GM23338 (cell line): Measurements from ENCODE around the gene ZNF587B. TPM values are rescaled to one million over a fixed set of nuclear protein-coding genes. Genes with fewer than 3 reads are reported as not detected.
"Not testable (repeated sequence)": the region's sequence is repeated elsewhere in the genome, so short reads cannot be mapped to it uniquely, and the experiment has no call there.

ENCODE experiments used
- ATAC-seq: fragments of 200-7000 bp; cut with Tn5 transposase; 3 replicates; pipeline ENCODE4 v1.9.1; 2020
- DNase-seq: peaks from one replicate; pipeline ENCODE4 v3.0.0-alpha.2; 2015; ENCODE audit warnings: low spot score
- H2AFZ ChIP-seq: fragments of 200-600 bp; sonication (generic); 2 replicates; pipeline ENCODE4 v1.8.0; 2016; ENCODE audit warnings: antibody characterized with exemption, mild to moderate bottlenecking, moderate library complexity
- H3F3A ChIP-seq: fragments of 200-600 bp; sonication (generic); replicated peaks from 2 replicates; pipeline ENCODE4 v1.8.0; 2017; ENCODE audit warnings: antibody characterized with exemption, mixed run types, low read depth
- H3K27ac ChIP-seq: fragments of 200-600 bp; sonication (generic); 2 replicates; pipeline ENCODE4 v1.6.1; 2016; ENCODE audit warnings: low read depth
- H3K27me3 ChIP-seq: fragments of 200-600 bp; sonication (generic); 2 replicates; pipeline ENCODE4 v1.8.0; 2016; ENCODE audit warnings: mild to moderate bottlenecking, mixed run types, moderate library complexity; ENCODE audit not compliant: insufficient read depth
- H3K36me3 ChIP-seq: fragments of 200-600 bp; sonication (generic); 2 replicates; pipeline ENCODE4 v1.8.0; 2016; ENCODE audit warnings: mild to moderate bottlenecking; ENCODE audit not compliant: insufficient read depth
- H3K4me1 ChIP-seq: fragments of 200-600 bp; sonication (generic); 2 replicates; pipeline ENCODE4 v1.8.0; 2016; ENCODE audit warnings: mild to moderate bottlenecking, moderate library complexity; ENCODE audit not compliant: insufficient read depth
- H3K4me2 ChIP-seq: fragments of 200-600 bp; sonication (generic); 2 replicates; pipeline ENCODE4 v1.7.1; 2017; ENCODE audit warnings: mixed run types
- H3K4me3 ChIP-seq: fragments of 200-600 bp; sonication (generic); 2 replicates; pipeline ENCODE4 v1.6.1; 2016; ENCODE audit warnings: mixed run types
- H3K79me2 ChIP-seq: fragments of 200-600 bp; sonication (generic); replicated peaks from 2 replicates; pipeline ENCODE4 v1.8.0; 2017; ENCODE audit warnings: mild to moderate bottlenecking; ENCODE audit not compliant: insufficient read depth
- H3K9me2 ChIP-seq: fragments of 200-600 bp; sonication (generic); 2 replicates; pipeline ENCODE4 v1.8.0; 2017; ENCODE audit not compliant: insufficient read depth
- H4K20me1 ChIP-seq: fragments of 200-600 bp; sonication (generic); replicated peaks from 2 replicates; pipeline ENCODE4 v1.8.0; 2017; ENCODE audit warnings: mild to moderate bottlenecking; ENCODE audit not compliant: insufficient read depth
- H3K27ac Mint-ChIP-seq: 2 replicates; pipeline ENCODE4 v1.8.0; 2020; ENCODE audit warnings: inconsistent platforms, mild to moderate bottlenecking, moderate library complexity, mixed read lengths
- H3K27me3 Mint-ChIP-seq: 3 replicates; pipeline ENCODE4 v1.8.0; 2022; ENCODE audit warnings: low read depth, mild to moderate bottlenecking, moderate library complexity, mixed read lengths, inconsistent platforms; ENCODE audit not compliant: insufficient read depth, poor library complexity
- H3K36me3 Mint-ChIP-seq: 3 replicates; pipeline ENCODE4 v1.8.0; 2021; ENCODE audit warnings: low read depth, mild to moderate bottlenecking, inconsistent platforms, moderate library complexity, mixed read lengths
- H3K4me1 Mint-ChIP-seq: 3 replicates; pipeline ENCODE4 v1.8.0; 2020; ENCODE audit warnings: mild to moderate bottlenecking, inconsistent platforms, mixed read lengths
- H3K4me3 Mint-ChIP-seq: 3 replicates; pipeline ENCODE4 v1.8.0; 2021; ENCODE audit warnings: moderate library complexity, mild to moderate bottlenecking, inconsistent platforms, mixed read lengths
- H3K9me3 Mint-ChIP-seq: 3 replicates; pipeline ENCODE4 v1.8.0; 2020; ENCODE audit warnings: moderate library complexity, mild to moderate bottlenecking, inconsistent platforms, mixed read lengths
- CREB1 ChIP-seq: fragments of 250-450 bp; sonication (Bioruptor Pico); IDR thresholded peaks from 2 replicates; pipeline ENCODE4 v1.5.0; 2020; ENCODE audit warnings: low read depth, mild to moderate bottlenecking, moderate library complexity
- CTCF ChIP-seq, 2 experiments: fragments of 200-600 bp in 1 of 2; sonication (generic) in 1 of 2; conservative IDR thresholded peaks; 2 replicates each; pipeline versions ENCODE4 v1.5.1 to v1.6.1; 2016 to 2017; ENCODE audit warnings: antibody characterized with exemption in 2 of 2, low read depth in 2 of 2, mild to moderate bottlenecking in 2 of 2, moderate library complexity in 1 of 2
- EZH2 ChIP-seq: fragments of 200-600 bp; sonication (generic); IDR thresholded peaks from one replicate; pipeline ENCODE4 v1.8.0; 2017; ENCODE audit warnings: antibody characterized with exemption, mild to moderate bottlenecking, low read depth; ENCODE audit not compliant: unreplicated experiment
- EZH2phosphoT487 ChIP-seq: fragments of 200-600 bp; sonication (generic); IDR thresholded peaks from one replicate; pipeline ENCODE4 v1.8.1; 2018; ENCODE audit warnings: antibody characterized with exemption; ENCODE audit not compliant: unreplicated experiment
- NANOG ChIP-seq: IDR thresholded peaks from 2 replicates; pipeline ENCODE4 v1.6.1; 2016; ENCODE audit warnings: antibody characterized with exemption, borderline replicate concordance
- POLR2AphosphoS5 ChIP-seq: IDR thresholded peaks from 2 replicates; pipeline ENCODE4 v1.6.1; 2016; ENCODE audit warnings: antibody characterized with exemption, low read depth
- STAT1 ChIP-seq: IDR thresholded peaks from one replicate; pipeline ENCODE4 v1.6.1; 2016; ENCODE audit warnings: antibody characterized with exemption; ENCODE audit not compliant: unreplicated experiment
- ZNF114 ChIP-seq: fragments of 250-450 bp; sonication (Bioruptor Pico); IDR thresholded peaks from 2 replicates; pipeline ENCODE4 v1.5.0; 2020; ENCODE audit warnings: mild to moderate bottlenecking, moderate library complexity
- polyA plus RNA-seq: library from polyadenylated mRNA; unstranded; fragments of >200 nt; fragmentation: Nextera tagmentation; extraction: Ambion mirVana; gene quantifications from 2 replicates; pipeline ENCODE4 v1.2.1, GENCODE V29; 2016
- total RNA-seq: library from RNA; depleted of rRNA; stranded (reverse); fragments of >200 nt; shearing (Covaris generic); gene quantifications from 2 replicates; pipeline ENCODE4 v1.2.3, GENCODE V29; 2014

ZNF587B gene
- total and polyA plus RNA-seq, 2 experiments from 2014 or later = 16.6 to 62.0 TPM

GRCh38 chr19:57812226-57812625 lies 17.9 kb upstream of the ZNF587B start (continued):
- no peak for TF ChIP-seq CREB1 (CRISPR knock-in tag)
- no peak for TF ChIP-seq CTCF (conservative IDR thresholded peaks at IDR 0.05; ENCODE audit: low read depth in 2 of 2)
- TF ChIP-seq EZH2 = no peak

GRCh38 chr19:57812975-57813820 lies 16.9 kb upstream of the ZNF587B start:
- H3K9me3 Mint-ChIP-seq, H3K4me1 ChIP-seq, H3K27ac Mint-ChIP-seq, DNase-seq, H3K27ac ChIP-seq, H3K9me2 ChIP-seq, H2AFZ ChIP-seq, ATAC-seq, H3K27me3 Mint-ChIP-seq, H3F3A ChIP-seq, H3K27me3 ChIP-seq: not testable (repeated sequence)
- peaks cover 33% of the 10 kb centered on the region for H3K36me3 Mint-ChIP-seq
- H3K4me3 Mint-ChIP-seq = peak overlapping the region; percentile 60
- peaks cover 26% of the 10 kb centered on the region for H3K4me1 Mint-ChIP-seq
- peak overlapping the region; percentile 97 for H3K4me2 ChIP-seq
- H3K79me2 ChIP-seq = peaks cover 45% of the 10 kb centered on the region
- peaks cover 23% of the 10 kb centered on the region for H3K36me3 ChIP-seq
- H3K4me3 ChIP-seq = peak overlapping the region; percentile 84
- peaks cover 15% of the 10 kb centered on the region for H4K20me1 ChIP-seq

GRCh38 chr19:57813919-57814504 lies 16.1 kb upstream of the ZNF587B start:
- Mint-ChIP-seq H3K27ac (peak overlapping the region; percentile 95), H3K9me3 (no peaks in the 10 kb centered on the region; the same call in 2 of the 3 replicates), H3K4me1 (peaks cover 31% of the 10 kb centered on the region), H3K4me3 (peak overlapping the region; percentile 94), H3K27me3 (peaks cover 10% of the 10 kb centered on the region), H3K36me3 (peaks cover 29% of the 10 kb centered on the region)
- H4K20me1 ChIP-seq = peaks cover 15% of the 10 kb centered on the region
- H3K27ac ChIP-seq = peak overlapping the region; percentile 30; the same call in 1 of the 2 replicates
- no peaks in the 10 kb centered on the region for H3K27me3 ChIP-seq
- H3K4me3 ChIP-seq = peak overlapping the region; percentile 84
- peaks cover 45% of the 10 kb centered on the region for H3K79me2 ChIP-seq
- DNase-seq = peak; percentile 34
- TF ChIP-seq ZNF114 (CRISPR knock-in tag) (no peak), CTCF (conservative IDR thresholded peaks at IDR 0.05; ENCODE audit: low read depth in 2 of 2) (no peak), POLR2AphosphoS5 (no peak), NANOG (no peak), EZH2phosphoT487 (no peak), STAT1 (no peak)
- H3K9me2 ChIP-seq = no peaks in the 10 kb centered on the region
- 0 out of 2 replicates have a peak, but pooled peaks cover 9% of the 10 kb centered on the region for H3K4me1 ChIP-seq
- H2AFZ ChIP-seq = peak overlapping the region; percentile 4; the same call in 1 of the 2 replicates
- 0 out of 2 replicates have a peak, but pooled peaks cover 5% of the 10 kb centered on the region for H3F3A ChIP-seq
- peak overlapping the region; percentile 97 for H3K4me2 ChIP-seq
- H3K36me3 ChIP-seq = peaks cover 23% of the 10 kb centered on the region
- peak; percentile 10; the same call in 2 of the 3 replicates for ATAC-seq
